SK-N-SH (cell line): ENCODE results near the gene TRDN. TPM values are rescaled to one million over a fixed set of nuclear protein-coding genes. Genes with fewer than 3 reads are reported as not detected.

ENCODE experiments used
- CTCF ChIA-PET: fragments of 300-600, 350-600 bp; formaldehyde crosslinking; extraction: SDS; loops from one replicate; lab custom pipeline; 2021; lab: Yijun Ruan, JAX
- POLR2A ChIA-PET: fragments of 350-600 bp; sonication (Branson Sonifier 250); formaldehyde crosslinking; extraction: SDS; loops from one replicate; lab custom pipeline; 2020; ENCODE audit warnings: antibody characterized with exemption, inconsistent platforms; lab: Yijun Ruan, JAX
- DNase-seq: peaks from one replicate; pipeline ENCODE4 v3.0.0; 2012
- H2AFZ ChIP-seq: fragments of 200-600 bp; sonication (generic); 2 replicates; pipeline ENCODE4 v1.8.1; 2016; ENCODE audit warnings: antibody characterized with exemption, mild to moderate bottlenecking, low read depth
- H3F3A ChIP-seq: fragments of 200-600 bp; sonication (generic); replicated peaks from 2 replicates; pipeline ENCODE3; 2016; ENCODE audit warnings: antibody characterized with exemption, mild to moderate bottlenecking; ENCODE audit not compliant: insufficient read depth
- H3K27ac ChIP-seq, 2 experiments: fragments of 200-500 bp in 1 of 2; fragments of 200-600 bp in 1 of 2; sonication (Bioruptor generic) in 1 of 2; sonication (generic), shearing (Covaris generic) in 1 of 2; 2 replicates each; pipeline versions ENCODE4 v1.5.1 to v1.6.1; 2014 to 2016; ENCODE audit warnings: low read depth in 2 of 2, inconsistent platforms in 1 of 2, low read length in 1 of 2, mild to moderate bottlenecking in 1 of 2, mixed read lengths in 1 of 2
- H3K27me3 ChIP-seq: fragments of 200-600 bp; sonication (generic), shearing (Covaris generic); 2 replicates; pipeline ENCODE4 v1.6.1; 2016; ENCODE audit warnings: mixed run types; ENCODE audit not compliant: insufficient read depth
- H3K36me3 ChIP-seq, 2 experiments: fragments of 200-500 bp in 1 of 2; fragments of 200-600 bp in 1 of 2; sonication (Bioruptor generic) in 1 of 2; sonication (generic) in 1 of 2; replicated peaks in 1 of 2; 2 replicates each; pipeline versions ENCODE3 to v1.5.1; 2014 to 2016; ENCODE audit warnings: low read length in 1 of 2, mild to moderate bottlenecking in 1 of 2; ENCODE audit not compliant: insufficient read depth in 2 of 2, control insufficient read depth in 1 of 2
- H3K4me1 ChIP-seq, 2 experiments: fragments of 200-500 bp in 1 of 2; fragments of 200-600 bp in 1 of 2; sonication (Bioruptor generic) in 1 of 2; sonication (generic), shearing (Covaris generic) in 1 of 2; 2 replicates each; pipeline versions ENCODE4 v1.5.1 to v1.6.1; 2014 to 2016; ENCODE audit warnings: low read depth in 1 of 2, low read length in 1 of 2, mixed run types in 1 of 2; ENCODE audit not compliant: insufficient read depth in 2 of 2, control insufficient read depth in 1 of 2
- H3K4me2 ChIP-seq: fragments of 200-600 bp; sonication (generic), shearing (Covaris generic); 2 replicates; pipeline ENCODE4 v1.6.1; 2017; ENCODE audit warnings: mixed run types
- H3K4me3 ChIP-seq, 2 experiments: fragments of 200-500 bp in 1 of 2; fragments of 200-600 bp in 1 of 2; sonication (Bioruptor generic) in 1 of 2; sonication (generic), shearing (Covaris generic) in 1 of 2; 2 replicates each; pipeline versions ENCODE4 v1.5.1 to v1.8.1; 2014 to 2016; ENCODE audit warnings: low read depth in 2 of 2, inconsistent platforms in 1 of 2, low read length in 1 of 2, mild to moderate bottlenecking in 1 of 2, mixed read lengths in 1 of 2, moderate library complexity in 1 of 2
- H3K79me2 ChIP-seq: fragments of 200-600 bp; sonication (generic); 2 replicates; pipeline ENCODE4 v1.8.1; 2017; ENCODE audit warnings: mild to moderate bottlenecking; ENCODE audit not compliant: insufficient read depth
- H3K9ac ChIP-seq: fragments of 200-600 bp; sonication (generic); 2 replicates; pipeline ENCODE4 v1.6.1; 2017; ENCODE audit warnings: mixed run types
- H3K9me2 ChIP-seq: fragments of 200-600 bp; sonication (generic); 2 replicates; pipeline ENCODE4 v1.6.1; 2017; ENCODE audit warnings: mixed run types
- H3K9me3 ChIP-seq: fragments of 200-600 bp; sonication (generic); 2 replicates; pipeline ENCODE4 v1.6.1; 2017; ENCODE audit warnings: mixed run types, mild to moderate bottlenecking, moderate library complexity
- H4K20me1 ChIP-seq: fragments of 200-600 bp; sonication (generic); 2 replicates; pipeline ENCODE4 v1.6.1; 2017; ENCODE audit warnings: mild to moderate bottlenecking, mixed run types; ENCODE audit not compliant: insufficient read depth
- CHD2 ChIP-seq: fragments of 150-350 bp; IDR thresholded peaks from 2 replicates; pipeline ENCODE4 v1.6.1; 2018; ENCODE audit warnings: low read length; ENCODE audit not compliant: partially characterized antibody
- ELF1 ChIP-seq: IDR thresholded peaks from 2 replicates; pipeline ENCODE4 v1.4.0; 2012
- FOSL2 ChIP-seq: IDR thresholded peaks from 2 replicates; pipeline ENCODE4 v1.4.0; 2012; ENCODE audit warnings: low read depth, mild to moderate bottlenecking, moderate library complexity, borderline replicate concordance
- FOXJ3 ChIP-seq: sonication (generic); formaldehyde crosslinking; IDR thresholded peaks from 2 replicates; pipeline ENCODE4 v1.5.1; 2020; ENCODE audit warnings: mild to moderate bottlenecking, missing genetic modification reagents
- FOXM1 ChIP-seq: IDR thresholded peaks from 2 replicates; pipeline ENCODE4 v1.4.0; 2012; ENCODE audit warnings: low read depth, mild to moderate bottlenecking
- GATA2 ChIP-seq: sonication (generic); formaldehyde crosslinking; IDR thresholded peaks from 2 replicates; pipeline ENCODE4 v1.5.0; 2020; ENCODE audit warnings: mild to moderate bottlenecking, missing genetic modification reagents
- JUND ChIP-seq: IDR thresholded peaks from 2 replicates; pipeline ENCODE4 v1.4.0; 2012
- MXI1 ChIP-seq: IDR thresholded peaks from 2 replicates; pipeline ENCODE4 v1.6.1; 2012; ENCODE audit warnings: mild to moderate bottlenecking, low read depth, low read length, improper control_type of control experiment
- NFIC ChIP-seq: IDR thresholded peaks from 2 replicates; pipeline ENCODE4 v1.4.0; 2012; ENCODE audit warnings: borderline replicate concordance
- NRF1 ChIP-seq: IDR thresholded peaks from 2 replicates; pipeline ENCODE4 v1.6.1; 2012; ENCODE audit warnings: low read depth, mild to moderate bottlenecking, low read length
- RFX5 ChIP-seq: IDR thresholded peaks from 2 replicates; pipeline ENCODE4 v1.6.1; 2012; ENCODE audit warnings: mild to moderate bottlenecking, improper control_type of control experiment, low read length
- SMC3 ChIP-seq: IDR thresholded peaks from 2 replicates; pipeline ENCODE4 v1.6.1; 2012; ENCODE audit warnings: low read depth, low read length, improper control_type of control experiment
- TCF12 ChIP-seq: IDR thresholded peaks from 2 replicates; pipeline ENCODE4 v1.4.0; 2012
- WGBS: methylation state at CpG from one replicate; pipeline ENCODE4 v1.1.6; 2017; ENCODE audit warnings: low lambda C conversion rate; 5-methylcytosine and 5-hydroxymethylcytosine counted together
- polyA plus RNA-seq, 3 experiments: library from polyadenylated mRNA; depleted of rRNA; stranded (reverse); fragments of >200 nt; gene quantifications; 2 replicates each; pipeline ENCODE4 v1.2.3, GENCODE V29; 2012
- TF ChIP-seq, protein P1 (sequence below): fragments of 150-350 bp; IDR thresholded peaks from 2 replicates; pipeline ENCODE4 v1.6.1; 2016; ENCODE audit warnings: mild to moderate bottlenecking, low read depth, low read length
- TF ChIP-seq, protein P2 (sequence below): IDR thresholded peaks from 2 replicates; pipeline ENCODE4 v1.6.1; 2012; ENCODE audit warnings: mild to moderate bottlenecking, low read depth, low read length, moderate library complexity
- TF ChIP-seq, protein P3 (sequence below): fragments of 200-600 bp; sonication (generic); IDR thresholded peaks from 2 replicates; pipeline ENCODE4 v1.6.1; 2017; ENCODE audit warnings: antibody characterized with exemption, mild to moderate bottlenecking, moderate library complexity
- TF ChIP-seq, protein P4 (sequence below): IDR thresholded peaks from 2 replicates; pipeline ENCODE4; 2012
- TF ChIP-seq, protein P5 (sequence below): IDR thresholded peaks from 2 replicates; pipeline ENCODE4 v1.4.0; 2012; ENCODE audit warnings: low read depth, borderline replicate concordance
- TF ChIP-seq, protein P6 (sequence below): IDR thresholded peaks from 2 replicates; pipeline ENCODE4 v1.4.0; 2012; ENCODE audit warnings: low read depth

Gene TRDN
- polyA plus RNA-seq, 1 of the 3 experiments (the other 2 are of a cell fraction): not detected

DNA sequence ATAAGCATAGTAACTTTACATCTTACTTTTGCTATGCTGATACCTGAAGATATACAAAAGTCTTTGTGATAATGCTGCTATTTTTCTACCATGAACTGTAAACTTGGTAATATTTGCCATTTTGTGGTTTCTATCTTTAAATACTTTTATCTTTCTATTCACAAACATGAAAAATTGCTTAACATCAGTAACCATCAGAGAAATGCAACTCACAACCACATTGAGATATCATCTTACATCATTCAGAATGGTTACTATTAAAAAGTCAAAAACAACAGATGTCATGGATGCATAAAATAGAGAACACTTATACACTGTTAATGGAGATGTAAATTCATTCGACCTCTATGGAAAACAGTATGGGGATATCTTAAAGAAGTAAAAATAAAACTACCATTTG lies 112.0 kb downstream of the TRDN start:
- DNase-seq: no peak
- Histone ChIP-seq H3K9me2 (no peaks in the 10 kb centered on the region), H3K36me3 (no peaks in the 10 kb centered on the region), H3K27me3 (no peaks in the 10 kb centered on the region), H3K27ac (no peak overlapping the region), H3F3A (no peaks in the 10 kb centered on the region), H3K9me3 (no peaks in the 10 kb centered on the region), H2AFZ (no peak overlapping the region)
- POLR2A ChIA-PET: no interaction called here
- WGBS: 0% methylated on average over 1 of the region's 1 CpG
- CTCF ChIA-PET: no interaction called here
- TF ChIP-seq, protein P1, sequence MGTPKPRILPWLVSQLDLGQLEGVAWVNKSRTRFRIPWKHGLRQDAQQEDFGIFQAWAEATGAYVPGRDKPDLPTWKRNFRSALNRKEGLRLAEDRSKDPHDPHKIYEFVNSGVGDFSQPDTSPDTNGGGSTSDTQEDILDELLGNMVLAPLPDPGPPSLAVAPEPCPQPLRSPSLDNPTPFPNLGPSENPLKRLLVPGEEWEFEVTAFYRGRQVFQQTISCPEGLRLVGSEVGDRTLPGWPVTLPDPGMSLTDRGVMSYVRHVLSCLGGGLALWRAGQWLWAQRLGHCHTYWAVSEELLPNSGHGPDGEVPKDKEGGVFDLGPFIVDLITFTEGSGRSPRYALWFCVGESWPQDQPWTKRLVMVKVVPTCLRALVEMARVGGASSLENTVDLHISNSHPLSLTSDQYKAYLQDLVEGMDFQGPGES: no peak
- TF ChIP-seq ELF1: no peak
- TF ChIP-seq GATA2 (CRISPR knock-in tag): no peak
- TF ChIP-seq FOXM1: no peak
- TF ChIP-seq FOSL2: no peak
- no peak for TF ChIP-seq CHD2
- TF ChIP-seq, protein P2, sequence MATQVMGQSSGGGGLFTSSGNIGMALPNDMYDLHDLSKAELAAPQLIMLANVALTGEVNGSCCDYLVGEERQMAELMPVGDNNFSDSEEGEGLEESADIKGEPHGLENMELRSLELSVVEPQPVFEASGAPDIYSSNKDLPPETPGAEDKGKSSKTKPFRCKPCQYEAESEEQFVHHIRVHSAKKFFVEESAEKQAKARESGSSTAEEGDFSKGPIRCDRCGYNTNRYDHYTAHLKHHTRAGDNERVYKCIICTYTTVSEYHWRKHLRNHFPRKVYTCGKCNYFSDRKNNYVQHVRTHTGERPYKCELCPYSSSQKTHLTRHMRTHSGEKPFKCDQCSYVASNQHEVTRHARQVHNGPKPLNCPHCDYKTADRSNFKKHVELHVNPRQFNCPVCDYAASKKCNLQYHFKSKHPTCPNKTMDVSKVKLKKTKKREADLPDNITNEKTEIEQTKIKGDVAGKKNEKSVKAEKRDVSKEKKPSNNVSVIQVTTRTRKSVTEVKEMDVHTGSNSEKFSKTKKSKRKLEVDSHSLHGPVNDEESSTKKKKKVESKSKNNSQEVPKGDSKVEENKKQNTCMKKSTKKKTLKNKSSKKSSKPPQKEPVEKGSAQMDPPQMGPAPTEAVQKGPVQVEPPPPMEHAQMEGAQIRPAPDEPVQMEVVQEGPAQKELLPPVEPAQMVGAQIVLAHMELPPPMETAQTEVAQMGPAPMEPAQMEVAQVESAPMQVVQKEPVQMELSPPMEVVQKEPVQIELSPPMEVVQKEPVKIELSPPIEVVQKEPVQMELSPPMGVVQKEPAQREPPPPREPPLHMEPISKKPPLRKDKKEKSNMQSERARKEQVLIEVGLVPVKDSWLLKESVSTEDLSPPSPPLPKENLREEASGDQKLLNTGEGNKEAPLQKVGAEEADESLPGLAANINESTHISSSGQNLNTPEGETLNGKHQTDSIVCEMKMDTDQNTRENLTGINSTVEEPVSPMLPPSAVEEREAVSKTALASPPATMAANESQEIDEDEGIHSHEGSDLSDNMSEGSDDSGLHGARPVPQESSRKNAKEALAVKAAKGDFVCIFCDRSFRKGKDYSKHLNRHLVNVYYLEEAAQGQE: no peak
- TF ChIP-seq, protein P3, sequence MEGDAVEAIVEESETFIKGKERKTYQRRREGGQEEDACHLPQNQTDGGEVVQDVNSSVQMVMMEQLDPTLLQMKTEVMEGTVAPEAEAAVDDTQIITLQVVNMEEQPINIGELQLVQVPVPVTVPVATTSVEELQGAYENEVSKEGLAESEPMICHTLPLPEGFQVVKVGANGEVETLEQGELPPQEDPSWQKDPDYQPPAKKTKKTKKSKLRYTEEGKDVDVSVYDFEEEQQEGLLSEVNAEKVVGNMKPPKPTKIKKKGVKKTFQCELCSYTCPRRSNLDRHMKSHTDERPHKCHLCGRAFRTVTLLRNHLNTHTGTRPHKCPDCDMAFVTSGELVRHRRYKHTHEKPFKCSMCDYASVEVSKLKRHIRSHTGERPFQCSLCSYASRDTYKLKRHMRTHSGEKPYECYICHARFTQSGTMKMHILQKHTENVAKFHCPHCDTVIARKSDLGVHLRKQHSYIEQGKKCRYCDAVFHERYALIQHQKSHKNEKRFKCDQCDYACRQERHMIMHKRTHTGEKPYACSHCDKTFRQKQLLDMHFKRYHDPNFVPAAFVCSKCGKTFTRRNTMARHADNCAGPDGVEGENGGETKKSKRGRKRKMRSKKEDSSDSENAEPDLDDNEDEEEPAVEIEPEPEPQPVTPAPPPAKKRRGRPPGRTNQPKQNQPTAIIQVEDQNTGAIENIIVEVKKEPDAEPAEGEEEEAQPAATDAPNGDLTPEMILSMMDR: no peak
- no peak for TF ChIP-seq RFX5
- TF ChIP-seq TCF12: no peak
- TF ChIP-seq FOXJ3 (CRISPR knock-in tag): no peak
- TF ChIP-seq, protein P4, sequence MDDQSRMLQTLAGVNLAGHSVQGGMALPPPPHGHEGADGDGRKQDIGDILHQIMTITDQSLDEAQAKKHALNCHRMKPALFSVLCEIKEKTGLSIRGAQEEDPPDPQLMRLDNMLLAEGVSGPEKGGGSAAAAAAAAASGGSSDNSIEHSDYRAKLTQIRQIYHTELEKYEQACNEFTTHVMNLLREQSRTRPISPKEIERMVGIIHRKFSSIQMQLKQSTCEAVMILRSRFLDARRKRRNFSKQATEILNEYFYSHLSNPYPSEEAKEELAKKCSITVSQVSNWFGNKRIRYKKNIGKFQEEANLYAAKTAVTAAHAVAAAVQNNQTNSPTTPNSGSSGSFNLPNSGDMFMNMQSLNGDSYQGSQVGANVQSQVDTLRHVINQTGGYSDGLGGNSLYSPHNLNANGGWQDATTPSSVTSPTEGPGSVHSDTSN: no peak
- TF ChIP-seq, protein P5, sequence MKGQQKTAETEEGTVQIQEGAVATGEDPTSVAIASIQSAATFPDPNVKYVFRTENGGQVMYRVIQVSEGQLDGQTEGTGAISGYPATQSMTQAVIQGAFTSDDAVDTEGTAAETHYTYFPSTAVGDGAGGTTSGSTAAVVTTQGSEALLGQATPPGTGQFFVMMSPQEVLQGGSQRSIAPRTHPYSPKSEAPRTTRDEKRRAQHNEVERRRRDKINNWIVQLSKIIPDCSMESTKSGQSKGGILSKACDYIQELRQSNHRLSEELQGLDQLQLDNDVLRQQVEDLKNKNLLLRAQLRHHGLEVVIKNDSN: no peak
- TF ChIP-seq, protein P6, sequence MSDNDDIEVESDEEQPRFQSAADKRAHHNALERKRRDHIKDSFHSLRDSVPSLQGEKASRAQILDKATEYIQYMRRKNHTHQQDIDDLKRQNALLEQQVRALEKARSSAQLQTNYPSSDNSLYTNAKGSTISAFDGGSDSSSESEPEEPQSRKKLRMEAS: no peak
- TF ChIP-seq JUND: no peak
- TF ChIP-seq NFIC: no peak
- TF ChIP-seq NRF1: no peak
- TF ChIP-seq MXI1: no peak
- TF ChIP-seq SMC3: no peak
- TF ChIP-seq, all 33 proteins: peak for 0
- Histone ChIP-seq H3K79me2 (no peaks in the 10 kb centered on the region), H3K4me1 (no peaks in the 10 kb centered on the region), H4K20me1 (no peaks in the 10 kb centered on the region), H3K4me3 (no peak overlapping the region), H3K4me2 (no peak overlapping the region), H3K9ac (no peak overlapping the region)
